Measurements from ENCODE around the gene KLHDC4.
A peak's percentile ranks its signal among the peaks of the same experiment; 100 is the strongest.

The KLHDC4 gene

GRCh38 chr16:87679593-87680271 is 86.1 kb downstream of the KLHDC4 start:
- DNase-seq = no peak
- no peak for TF ChIP-seq GATA1 (IDR thresholded peaks at IDR 0.05; ENCODE audit: low read depth, low read length)
- no peak for TF ChIP-seq POLR2A (IDR thresholded peaks at IDR 0.05; ENCODE audit: low read length)

GRCh38 chr16:87678618-87679017 is 87.2 kb downstream of the KLHDC4 start:
- peak; percentile 11 to 20 for DNase-seq
- TF ChIP-seq POLR2A (IDR thresholded peaks at IDR 0.05; ENCODE audit: low read length) (no peak), GATA1 (IDR thresholded peaks at IDR 0.05; ENCODE audit: low read depth, low read length) (no peak)

- DNase-seq = no peak
- TF ChIP-seq GATA1 (IDR thresholded peaks at IDR 0.05; ENCODE audit: low read depth, low read length) = no peak
- no peak for TF ChIP-seq POLR2A (IDR thresholded peaks at IDR 0.05; ENCODE audit: low read length)
Measured at GRCh38 chr16:87677830-87678229, 88.0 kb downstream of the KLHDC4 start.

GRCh38 chr16:87675111-87675719 is 90.6 kb downstream of the KLHDC4 start:
- TF ChIP-seq POLR2A (IDR thresholded peaks at IDR 0.05; ENCODE audit: low read length) = no peak
- no peak for TF ChIP-seq GATA1 (IDR thresholded peaks at IDR 0.05; ENCODE audit: low read depth, low read length)
- DNase-seq = no peak

- DNase-seq = no peak
- TF ChIP-seq POLR2A (IDR thresholded peaks at IDR 0.05; ENCODE audit: low read length) = no peak
- no peak for TF ChIP-seq GATA1 (IDR thresholded peaks at IDR 0.05; ENCODE audit: low read depth, low read length)
Measured at GRCh38 chr16:87674419-87674818, 91.4 kb downstream of the KLHDC4 start.

GRCh38 chr16:87671715-87672270 is 94.0 kb downstream of the KLHDC4 start:
- TF ChIP-seq POLR2A (IDR thresholded peaks at IDR 0.05; ENCODE audit: low read length) = no peak
- TF ChIP-seq GATA1 (IDR thresholded peaks at IDR 0.05; ENCODE audit: low read depth, low read length) = no peak
- DNase-seq = no peak

- no peak for TF ChIP-seq GATA1 (IDR thresholded peaks at IDR 0.05; ENCODE audit: low read depth, low read length)
- no peak for TF ChIP-seq POLR2A (IDR thresholded peaks at IDR 0.05; ENCODE audit: low read length)
- DNase-seq = no peak
Measured at GRCh38 chr16:87671221-87671620, 94.6 kb downstream of the KLHDC4 start.

- no peak for TF ChIP-seq POLR2A (IDR thresholded peaks at IDR 0.05; ENCODE audit: low read length)
- TF ChIP-seq GATA1 (IDR thresholded peaks at IDR 0.05; ENCODE audit: low read depth, low read length) = no peak
- no peak for DNase-seq
Measured at GRCh38 chr16:87669672-87670071, 96.1 kb downstream of the KLHDC4 start.

GRCh38 chr16:87667946-87668345 is 97.8 kb downstream of the KLHDC4 start:
- no peak for TF ChIP-seq POLR2A (IDR thresholded peaks at IDR 0.05; ENCODE audit: low read length)
- TF ChIP-seq GATA1 (IDR thresholded peaks at IDR 0.05; ENCODE audit: low read depth, low read length) = no peak
- no peak for DNase-seq

- no peak for DNase-seq
- no peak for TF ChIP-seq POLR2A (IDR thresholded peaks at IDR 0.05; ENCODE audit: low read length)
- TF ChIP-seq GATA1 (IDR thresholded peaks at IDR 0.05; ENCODE audit: low read depth, low read length) = no peak
Measured at GRCh38 chr16:87667443-87667842, 98.3 kb downstream of the KLHDC4 start.

GRCh38 chr16:87666919-87667318 is 98.9 kb downstream of the KLHDC4 start:
- DNase-seq = no peak
- no peak for TF ChIP-seq POLR2A (IDR thresholded peaks at IDR 0.05; ENCODE audit: low read length)
- TF ChIP-seq GATA1 (IDR thresholded peaks at IDR 0.05; ENCODE audit: low read depth, low read length) = no peak

- DNase-seq = no peak
- TF ChIP-seq GATA1 (IDR thresholded peaks at IDR 0.05; ENCODE audit: low read depth, low read length) (no peak), POLR2A (IDR thresholded peaks at IDR 0.05; ENCODE audit: low read length) (no peak)
Measured at GRCh38 chr16:87665193-87665592, 100.6 kb downstream of the KLHDC4 start.

GRCh38 chr16:87664792-87665191 is 101.0 kb downstream of the KLHDC4 start:
- TF ChIP-seq POLR2A (IDR thresholded peaks at IDR 0.05; ENCODE audit: low read length) = no peak
- no peak for TF ChIP-seq GATA1 (IDR thresholded peaks at IDR 0.05; ENCODE audit: low read depth, low read length)
- no peak for DNase-seq

GRCh38 chr16:87662254-87663204 is 103.3 kb downstream of the KLHDC4 start:
- no peak for TF ChIP-seq GATA1 (IDR thresholded peaks at IDR 0.05; ENCODE audit: low read depth, low read length)
- TF ChIP-seq POLR2A (IDR thresholded peaks at IDR 0.05; ENCODE audit: low read length) = no peak

More at GRCh38 chr16:87662254-87663204, 103.3 kb downstream of the KLHDC4 start:
- no peak for DNase-seq

All from erythroblast (primary cell).